HepG2 (cell line): ENCODE data around the gene PDHX. TPM values are rescaled to one million over a fixed set of nuclear protein-coding genes. Genes with fewer than 3 reads are reported as not detected.

Experiments used
- ATF3 ChIP-seq: sonication (generic); formaldehyde crosslinking; IDR thresholded peaks from 2 replicates; pipeline ENCODE4 v1.4.0; 2020; ENCODE audit warnings: missing genetic modification reagents
- BRD4 ChIP-seq: sonication (generic); formaldehyde crosslinking; IDR thresholded peaks from 2 replicates; pipeline ENCODE4 v1.4.0; 2020; ENCODE audit warnings: missing genetic modification reagents
- CSRNP2 ChIP-seq: sonication (generic); formaldehyde crosslinking; conservative IDR thresholded peaks from 2 replicates; pipeline ENCODE4 v1.8.0; 2022; ENCODE audit warnings: low read depth, missing genetic modification reagents
- DMTF1 ChIP-seq: sonication (generic); formaldehyde crosslinking; IDR thresholded peaks from 2 replicates; pipeline ENCODE4 v1.4.0; 2020; ENCODE audit warnings: mild to moderate bottlenecking, missing genetic modification reagents
- HMG20B ChIP-seq: conservative IDR thresholded peaks from 2 replicates; pipeline ENCODE4 v1.6.1; 2016; ENCODE audit warnings: missing genetic modification reagents, missing compliant biosample characterization
- KLF9 ChIP-seq: IDR thresholded peaks from 2 replicates; pipeline ENCODE4 v1.6.1; 2016; ENCODE audit warnings: low read depth
- MED8 ChIP-seq: sonication (generic); formaldehyde crosslinking; IDR thresholded peaks from 2 replicates; pipeline ENCODE4 v1.8.1; 2023; ENCODE audit warnings: mild to moderate bottlenecking, missing genetic modification reagents; ENCODE audit not compliant: insufficient replicate concordance
- NFE2L2 ChIP-seq: fragments of 150-350 bp; IDR thresholded peaks from 2 replicates; pipeline ENCODE4 v1.6.1; 2014; ENCODE audit warnings: low read length
- PHF20 ChIP-seq: sonication (generic); formaldehyde crosslinking; IDR thresholded peaks from 2 replicates; pipeline ENCODE4 v1.5.0; 2020; ENCODE audit warnings: mild to moderate bottlenecking, missing genetic modification reagents
- POGK ChIP-seq: sonication (generic); formaldehyde crosslinking; conservative IDR thresholded peaks from 2 replicates; pipeline ENCODE4 v1.8.0; 2022; ENCODE audit warnings: mild to moderate bottlenecking, moderate library complexity, missing genetic modification reagents
- SRSF9 ChIP-seq: fragments of 200-400 bp; formaldehyde crosslinking; IDR thresholded peaks from 2 replicates; pipeline ENCODE4 v1.6.1; 2018; ENCODE audit warnings: borderline replicate concordance, mild to moderate bottlenecking, low read depth, low read length; ENCODE audit not compliant: insufficient read depth, poor library complexity, severe bottlenecking
- SRY ChIP-seq: sonication (generic); formaldehyde crosslinking; IDR thresholded peaks from 2 replicates; pipeline ENCODE4 v1.8.0; 2022; ENCODE audit warnings: mild to moderate bottlenecking, missing genetic modification reagents
- TERF1 ChIP-seq: sonication (generic); formaldehyde crosslinking; IDR thresholded peaks from 2 replicates; pipeline ENCODE4 v1.8.0; 2022; ENCODE audit warnings: mild to moderate bottlenecking, missing genetic modification reagents, moderate library complexity
- THRA ChIP-seq: sonication (generic); formaldehyde crosslinking; IDR thresholded peaks from 2 replicates; pipeline ENCODE4 v1.4.0; 2020; ENCODE audit warnings: missing genetic modification reagents, borderline replicate concordance
- ZMAT3 ChIP-seq: sonication (generic); formaldehyde crosslinking; conservative IDR thresholded peaks from 2 replicates; pipeline ENCODE4 v1.7.0; 2021; ENCODE audit warnings: missing genetic modification reagents
- ZNF124 ChIP-seq: sonication (generic); formaldehyde crosslinking; IDR thresholded peaks from 2 replicates; pipeline ENCODE4 v1.4.0; 2020; ENCODE audit warnings: missing genetic modification reagents
- ZNF543 ChIP-seq: sonication (generic); formaldehyde crosslinking; IDR thresholded peaks from 2 replicates; pipeline ENCODE4 v1.4.0; 2020; ENCODE audit warnings: mild to moderate bottlenecking, missing genetic modification reagents
- ZNF629 ChIP-seq: sonication (generic); formaldehyde crosslinking; conservative IDR thresholded peaks from 2 replicates; pipeline ENCODE4 v1.5.0; 2020; ENCODE audit warnings: missing genetic modification reagents
- ZNF670 ChIP-seq: sonication (generic); formaldehyde crosslinking; IDR thresholded peaks from 2 replicates; pipeline ENCODE4 v1.8.0; 2022; ENCODE audit warnings: mild to moderate bottlenecking, missing genetic modification reagents, borderline replicate concordance
- ZNF737 ChIP-seq: sonication (generic); formaldehyde crosslinking; IDR thresholded peaks from 2 replicates; pipeline ENCODE4 v1.5.0; 2020; ENCODE audit warnings: missing genetic modification reagents, mild to moderate bottlenecking, borderline replicate concordance
- polyA plus RNA-seq, 8 experiments: library from polyadenylated mRNA; depleted of rRNA in 3 of 8; stranded (reverse) in 7 of 8; unstranded in 1 of 8; fragments of >200 nt; fragmentation: Illumina TruSeq in 4 of 8; extraction: Trizol in 4 of 8; gene quantifications; 2 replicates each; pipeline versions ENCODE4 v1.2.1 to v1.2.3, GENCODE V29; 2011 to 2016; ENCODE audit warnings: low read depth in 4 of 8, missing spikeins in 1 of 8, mixed read lengths in 1 of 8; ENCODE audit not compliant: insufficient read depth in 1 of 8
- total RNA-seq, 5 experiments: library from RNA; depleted of rRNA; stranded (reverse); fragments of >200 nt; fragmentation: Illumina TruSeq; extraction: Trizol; gene quantifications; 2 replicates each; pipeline ENCODE4 v1.2.3, GENCODE V29; 2016; ENCODE audit warnings: low read depth in 1 of 5

PDHX gene
- total and polyA plus RNA-seq, 2 of the 13 experiments (the other 11 are each of a cell fraction or from before 2014, with no cell fraction given) = 41.0 to 73.8 TPM

- TF ChIP-seq SRY (CRISPR knock-in tag) (peak; percentile 76; the same call in 1 of the 2 replicates), MED8 (CRISPR knock-in tag) (no peak), ZNF670 (CRISPR knock-in tag) (no peak), POGK (CRISPR knock-in tag) (peak; percentile 26; the same call in 1 of the 2 replicates), THRA (CRISPR knock-in tag) (peak; percentile 54; the same call in 1 of the 2 replicates), ZMAT3 (CRISPR knock-in tag) (peak; percentile 66; the same call in 1 of the 2 replicates), ZNF124 (CRISPR knock-in tag) (peak; percentile 89; the same call in 1 of the 2 replicates), ATF3 (CRISPR knock-in tag) (no peak), ZNF543 (CRISPR knock-in tag) (peak; percentile 24; the same call in 1 of the 2 replicates), BRD4 (CRISPR knock-in tag) (peak; percentile 48), NFE2L2 (no peak), SRSF9 (no peak), ZNF629 (CRISPR knock-in tag) (no peak; the same call in 1 of the 2 replicates), TERF1 (CRISPR knock-in tag) (no peak), HMG20B (CRISPR knock-in tag) (0 out of 2 replicates have a peak, but pooled peaks have one; percentile 35), CSRNP2 (CRISPR knock-in tag) (no peak), ZNF737 (CRISPR knock-in tag) (no peak), KLF9 (no peak), DMTF1 (CRISPR knock-in tag) (no peak), PHF20 (CRISPR knock-in tag) (peak; percentile 49)
Observed at GRCh38 chr11:34916015-34916842, at the start of gene PDHX, which contains the start of gene APIP (continued).
